Transverse colon (tissue), 4 donors: Measurements from ENCODE around the gene LRFN4. TPM values are rescaled to one million over a fixed set of nuclear protein-coding genes. Genes with fewer than 3 reads are reported as not detected.

Source experiments
- DNase-seq: peaks from one replicate; pipeline ENCODE4 v3.0.0-alpha.2; 2019
- H3K27ac ChIP-seq, 4 donors: fragments of 200-600 bp; sonication (generic); 2 replicates each; pipeline ENCODE4 v1.5.1; 2016 to 2018; ENCODE audit warnings: inconsistent platforms in 4 of 4
- H3K27me3 ChIP-seq: fragments of 200-600 bp; sonication (generic); 2 replicates; pipeline ENCODE4 v1.5.1; 2017; ENCODE audit warnings: inconsistent platforms
- H3K36me3 ChIP-seq, 4 donors: fragments of 200-600 bp; sonication (generic); 2 replicates each; pipeline ENCODE4 v1.5.1; 2017 to 2019; ENCODE audit warnings: inconsistent platforms in 4 of 4
- H3K4me1 ChIP-seq, 4 donors: fragments of 200-600 bp; sonication (generic); 2 replicates each; pipeline ENCODE4 v1.5.1; 2017 to 2020; ENCODE audit warnings: inconsistent platforms in 4 of 4
- H3K4me3 ChIP-seq, 4 donors: fragments of 200-600 bp; sonication (generic); 1 replicate in 1 of 4; 2 replicates in 3 of 4; pipeline versions ENCODE4 v1.5.1 to v1.6.1; 2017 to 2019; ENCODE audit warnings: inconsistent platforms in 4 of 4
- H3K9me3 ChIP-seq, 2 donors: fragments of 200-600 bp; sonication (generic); 2 replicates each; pipeline ENCODE4 v1.5.1; 2017 to 2019; ENCODE audit warnings: inconsistent platforms in 2 of 2
- CTCF ChIP-seq, 5 experiments: fragments of 200-600 bp in 3 of 5; fragments of 450-650 bp in 2 of 5; sonication (generic) in 3 of 5; IDR thresholded peaks; 1 replicate in 2 of 5; 2 replicates in 3 of 5; pipeline ENCODE4 v1.5.1; 2016 to 2017; ENCODE audit warnings: antibody characterized with exemption in 5 of 5, inconsistent platforms in 3 of 5, mild to moderate bottlenecking in 2 of 5, moderate library complexity in 1 of 5
- EP300 ChIP-seq: sonication (generic); formaldehyde crosslinking; IDR thresholded peaks from one replicate; pipeline ENCODE4 v1.6.1; 2017; ENCODE audit warnings: antibody characterized with exemption, low read depth
- POLR2A ChIP-seq: fragments of 450-650 bp; IDR thresholded peaks from one replicate; pipeline ENCODE4 v1.6.1; 2016; ENCODE audit warnings: antibody characterized with exemption, mild to moderate bottlenecking, moderate library complexity
- POLR2AphosphoS5 ChIP-seq, 3 donors: sonication (generic); formaldehyde crosslinking; IDR thresholded peaks; one replicate each; pipeline ENCODE4 v1.6.1; 2016; ENCODE audit warnings: antibody characterized with exemption in 3 of 3
- WGBS, 2 donors: methylation state at CpG; one replicate each; pipeline ENCODE4 v1.1.5; 2018; ENCODE audit warnings: low coverage in 1 of 2; 5-methylcytosine and 5-hydroxymethylcytosine counted together
- in situ Hi-C, 4 donors: fragments of 200-750 bp; cut with MboI; loops; one replicate each; pipeline versions ENCODE4 v1.15.0 to v1.15.1; 2017; ENCODE audit warnings: low sequenced_read_pairs in 3 of 4, low pct_ligation_motif_present in 1 of 4, low pct_unique_long_range_greater_than_20kb in 1 of 4
- intact Hi-C: fragments of 100-400 bp; cut with DNase I; formaldehyde crosslinking; loops from one replicate; pipeline ENCODE4 v1.15.1; 2023; ENCODE audit warnings: low total_unique reads
- total RNA-seq, 4 donors: library from RNA; depleted of rRNA; stranded (reverse); fragments of >200 nt; gene quantifications; one replicate each; pipeline ENCODE4 v1.1.0, GENCODE V29; 2016

LRFN4 gene
- total RNA-seq, 4 donors from 2014 or later = 14.3 to 52.3 (median 22.6) TPM

DNA sequence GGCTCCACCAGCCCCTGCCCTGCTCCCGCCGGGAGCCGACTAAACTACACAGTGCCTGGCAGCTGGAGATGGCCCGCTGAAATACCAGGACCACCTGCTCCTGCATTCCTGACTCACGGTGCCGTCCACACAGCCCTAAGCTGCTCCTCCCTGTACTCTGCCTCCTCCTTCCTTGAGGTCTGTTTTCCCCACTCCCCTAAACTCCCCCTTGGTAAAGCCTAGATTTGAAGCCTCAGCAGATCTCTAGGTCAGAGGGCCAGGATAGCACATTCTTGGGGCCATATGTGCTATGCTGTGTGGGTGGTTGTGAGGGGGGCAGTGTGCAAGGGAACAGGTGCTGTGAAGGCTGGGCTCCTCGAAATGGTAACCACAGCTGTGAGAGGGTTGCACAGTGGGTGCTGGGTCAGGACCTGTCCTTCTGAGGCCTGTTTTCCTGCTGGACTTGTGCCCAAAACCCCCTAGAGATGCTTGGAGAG lies 9.7 kb downstream of the LRFN4 start:
- no peaks in the 10 kb centered on the region for H3K36me3 ChIP-seq
- WGBS, 2 donors = 86% methylated on average over 7 of the region's 7 CpGs; no CpG with 5 or more reads in 1 of the 2 donors
- no peaks in the 10 kb centered on the region for H3K9me3 ChIP-seq
- no peaks in the 10 kb centered on the region for H3K27me3 ChIP-seq
- peaks cover 4 to 18% (median 17%) of the 10 kb centered on the region in 4 donors for H3K4me1 ChIP-seq
- H3K27ac ChIP-seq = no peak overlapping the region
- in situ Hi-C loops (no loop called here), intact Hi-C loops (no loop called here)
- no peak for DNase-seq
- H3K4me3 ChIP-seq = no peak overlapping the region
- TF ChIP-seq CTCF (IDR thresholded peaks at IDR 0.05) (no peak), POLR2AphosphoS5 (IDR thresholded peaks at IDR 0.05) (no peak), EP300 (no peak), POLR2A (no peak)

- in situ Hi-C loops (no loop called here), intact Hi-C loops (no loop called here)
- Histone ChIP-seq H3K9me3 (no peaks in the 10 kb centered on the region), H3K27me3 (no peaks in the 10 kb centered on the region), H3K4me1 (peaks cover 4 to 18% (median 17%) of the 10 kb centered on the region in 4 donors), H3K36me3 (no peaks in the 10 kb centered on the region), H3K4me3 (no peak overlapping the region), H3K27ac (no peak overlapping the region)
- TF ChIP-seq CTCF (IDR thresholded peaks at IDR 0.05) = no peak
- TF ChIP-seq POLR2A = no peak
- no peak for TF ChIP-seq EP300
- no peak for TF ChIP-seq POLR2AphosphoS5 (IDR thresholded peaks at IDR 0.05)
- no peak for DNase-seq
- 82% methylated on average over 14 of the region's 14 CpGs; no CpG with 5 or more reads in 1 of the 2 donors for WGBS, 2 donors
Measured at GRCh38 chr11:66867425-66868040, 10.7 kb downstream of the LRFN4 start.

- H3K9me3 ChIP-seq = no peaks in the 10 kb centered on the region
- intact Hi-C loops (no loop called here), in situ Hi-C loops (no loop called here)
- H3K27me3 ChIP-seq = no peaks in the 10 kb centered on the region
- H3K4me3 ChIP-seq = no peak overlapping the region
- no peaks in the 10 kb centered on the region for H3K36me3 ChIP-seq
- H3K27ac ChIP-seq = no peak overlapping the region
- no peak for TF ChIP-seq EP300
- no peak for TF ChIP-seq CTCF (IDR thresholded peaks at IDR 0.05)
- no peak for TF ChIP-seq POLR2A
- TF ChIP-seq POLR2AphosphoS5 (IDR thresholded peaks at IDR 0.05) = no peak
- 84 to 85% methylated on average over 12 to 13 of the region's 13 CpGs for WGBS, 2 donors
- DNase-seq = no peak
- peaks cover 4 to 18% (median 17%) of the 10 kb centered on the region in 4 donors for H3K4me1 ChIP-seq
Measured at GRCh38 chr11:66868082-66868725, 11.3 kb downstream of the LRFN4 start.

DNA sequence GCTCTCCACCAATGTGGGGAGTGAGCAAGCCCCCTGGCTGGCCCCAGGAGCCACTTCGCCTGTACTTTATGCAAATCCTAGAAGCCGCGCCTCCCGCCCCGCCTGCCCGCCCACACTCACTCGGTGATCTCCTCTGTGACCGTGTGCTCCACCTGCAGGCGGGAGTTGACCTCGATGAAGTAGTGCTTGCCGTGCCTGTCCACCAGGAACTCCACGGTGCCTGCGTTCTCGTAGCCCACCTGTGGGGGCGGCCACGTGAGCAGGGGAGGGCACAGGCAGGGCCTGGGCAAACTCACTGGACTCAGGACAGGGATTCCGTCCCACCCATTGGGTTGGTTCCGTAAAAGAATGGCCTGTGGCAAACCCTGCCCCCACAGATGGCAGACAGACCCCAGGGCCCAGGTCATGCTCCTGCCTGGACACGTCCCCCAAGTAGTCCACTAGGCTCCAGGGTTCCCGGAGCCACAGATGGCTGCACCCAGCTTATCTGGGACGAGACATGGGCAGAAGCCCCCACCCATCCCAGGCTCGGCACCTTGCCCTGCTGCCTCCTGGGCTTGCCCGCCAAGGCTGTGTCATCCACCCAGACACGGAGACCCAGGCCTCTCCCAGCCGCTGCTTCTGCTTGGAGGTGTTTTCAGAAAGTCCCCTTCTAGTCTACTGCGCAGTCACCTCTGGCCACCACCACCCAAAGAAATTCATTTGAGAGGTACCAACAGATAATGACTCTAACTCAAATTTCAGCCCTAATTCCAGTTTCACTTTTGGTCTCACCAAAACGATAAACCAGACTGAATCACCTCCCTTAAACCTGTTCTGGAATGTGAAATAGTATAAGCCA lies 12.1 kb downstream of the LRFN4 start:
- TF ChIP-seq POLR2AphosphoS5 (IDR thresholded peaks at IDR 0.05) (no peak), CTCF (IDR thresholded peaks at IDR 0.05) (peak; percentile 34 to 84 (median 53))
- H3K4me3 ChIP-seq = no peak overlapping the region
- H3K27me3 ChIP-seq = no peaks in the 10 kb centered on the region
- in situ Hi-C loops = no loop called here
- no peaks in the 10 kb centered on the region for H3K36me3 ChIP-seq
- 48 to 62% methylated on average over 3 to 26 of the region's 27 CpGs for WGBS, 2 donors
- H3K9me3 ChIP-seq = no peaks in the 10 kb centered on the region
- intact Hi-C loops = no loop called here
- H3K27ac ChIP-seq = no peak overlapping the region
- DNase-seq = peak; percentile 89
- peaks cover 4 to 16% (median 12%) of the 10 kb centered on the region in 4 donors for H3K4me1 ChIP-seq
